SK-N-SH (cell line): ENCODE measurements around the gene MOGAT3. TPM values are rescaled to one million over a fixed set of nuclear protein-coding genes. Genes with fewer than 3 reads are reported as not detected.
A peak's percentile ranks its signal among the peaks of the same experiment; 100 is the strongest.

ENCODE experiments used
- CTCF ChIA-PET: fragments of 300-600, 350-600 bp; formaldehyde crosslinking; extraction: SDS; loops from one replicate; lab custom pipeline; 2021; lab: Yijun Ruan, JAX
- POLR2A ChIA-PET: fragments of 350-600 bp; sonication (Branson Sonifier 250); formaldehyde crosslinking; extraction: SDS; loops from one replicate; lab custom pipeline; 2020; ENCODE audit warnings: antibody characterized with exemption, inconsistent platforms; lab: Yijun Ruan, JAX
- DNase-seq: peaks from one replicate; pipeline ENCODE4 v3.0.0; 2012
- H2AFZ ChIP-seq: fragments of 200-600 bp; sonication (generic); 2 replicates; pipeline ENCODE4 v1.8.1; 2016; ENCODE audit warnings: antibody characterized with exemption, mild to moderate bottlenecking, low read depth
- H3F3A ChIP-seq: fragments of 200-600 bp; sonication (generic); replicated peaks from 2 replicates; pipeline ENCODE3; 2016; ENCODE audit warnings: antibody characterized with exemption, mild to moderate bottlenecking; ENCODE audit not compliant: insufficient read depth
- H3K27ac ChIP-seq, 2 experiments: fragments of 200-500 bp in 1 of 2; fragments of 200-600 bp in 1 of 2; sonication (Bioruptor generic) in 1 of 2; sonication (generic), shearing (Covaris generic) in 1 of 2; 2 replicates each; pipeline versions ENCODE4 v1.5.1 to v1.6.1; 2014 to 2016; ENCODE audit warnings: low read depth in 2 of 2, inconsistent platforms in 1 of 2, low read length in 1 of 2, mild to moderate bottlenecking in 1 of 2, mixed read lengths in 1 of 2
- H3K27me3 ChIP-seq: fragments of 200-600 bp; sonication (generic), shearing (Covaris generic); 2 replicates; pipeline ENCODE4 v1.6.1; 2016; ENCODE audit warnings: mixed run types; ENCODE audit not compliant: insufficient read depth
- H3K36me3 ChIP-seq, 2 experiments: fragments of 200-500 bp in 1 of 2; fragments of 200-600 bp in 1 of 2; sonication (Bioruptor generic) in 1 of 2; sonication (generic) in 1 of 2; replicated peaks in 1 of 2; 2 replicates each; pipeline versions ENCODE3 to v1.5.1; 2014 to 2016; ENCODE audit warnings: low read length in 1 of 2, mild to moderate bottlenecking in 1 of 2; ENCODE audit not compliant: insufficient read depth in 2 of 2, control insufficient read depth in 1 of 2
- H3K4me1 ChIP-seq, 2 experiments: fragments of 200-500 bp in 1 of 2; fragments of 200-600 bp in 1 of 2; sonication (Bioruptor generic) in 1 of 2; sonication (generic), shearing (Covaris generic) in 1 of 2; 2 replicates each; pipeline versions ENCODE4 v1.5.1 to v1.6.1; 2014 to 2016; ENCODE audit warnings: low read depth in 1 of 2, low read length in 1 of 2, mixed run types in 1 of 2; ENCODE audit not compliant: insufficient read depth in 2 of 2, control insufficient read depth in 1 of 2
- H3K4me2 ChIP-seq: fragments of 200-600 bp; sonication (generic), shearing (Covaris generic); 2 replicates; pipeline ENCODE4 v1.6.1; 2017; ENCODE audit warnings: mixed run types
- H3K4me3 ChIP-seq, 2 experiments: fragments of 200-500 bp in 1 of 2; fragments of 200-600 bp in 1 of 2; sonication (Bioruptor generic) in 1 of 2; sonication (generic), shearing (Covaris generic) in 1 of 2; 2 replicates each; pipeline versions ENCODE4 v1.5.1 to v1.8.1; 2014 to 2016; ENCODE audit warnings: low read depth in 2 of 2, inconsistent platforms in 1 of 2, low read length in 1 of 2, mild to moderate bottlenecking in 1 of 2, mixed read lengths in 1 of 2, moderate library complexity in 1 of 2
- H3K79me2 ChIP-seq: fragments of 200-600 bp; sonication (generic); 2 replicates; pipeline ENCODE4 v1.8.1; 2017; ENCODE audit warnings: mild to moderate bottlenecking; ENCODE audit not compliant: insufficient read depth
- H3K9ac ChIP-seq: fragments of 200-600 bp; sonication (generic); 2 replicates; pipeline ENCODE4 v1.6.1; 2017; ENCODE audit warnings: mixed run types
- H3K9me2 ChIP-seq: fragments of 200-600 bp; sonication (generic); 2 replicates; pipeline ENCODE4 v1.6.1; 2017; ENCODE audit warnings: mixed run types
- H3K9me3 ChIP-seq: fragments of 200-600 bp; sonication (generic); 2 replicates; pipeline ENCODE4 v1.6.1; 2017; ENCODE audit warnings: mixed run types, mild to moderate bottlenecking, moderate library complexity
- H4K20me1 ChIP-seq: fragments of 200-600 bp; sonication (generic); 2 replicates; pipeline ENCODE4 v1.6.1; 2017; ENCODE audit warnings: mild to moderate bottlenecking, mixed run types; ENCODE audit not compliant: insufficient read depth
- CHD2 ChIP-seq: fragments of 150-350 bp; IDR thresholded peaks from 2 replicates; pipeline ENCODE4 v1.6.1; 2018; ENCODE audit warnings: low read length; ENCODE audit not compliant: partially characterized antibody
- EP300 ChIP-seq, 2 experiments: IDR thresholded peaks; 2 replicates each; pipeline versions ENCODE4 v1.4.0 to v1.6.1; 2012; ENCODE audit warnings: borderline replicate concordance in 1 of 2, low read depth in 1 of 2, low read length in 1 of 2
- FOSL2 ChIP-seq: IDR thresholded peaks from 2 replicates; pipeline ENCODE4 v1.4.0; 2012; ENCODE audit warnings: low read depth, mild to moderate bottlenecking, moderate library complexity, borderline replicate concordance
- FOXJ3 ChIP-seq: sonication (generic); formaldehyde crosslinking; IDR thresholded peaks from 2 replicates; pipeline ENCODE4 v1.5.1; 2020; ENCODE audit warnings: mild to moderate bottlenecking, missing genetic modification reagents
- FOXM1 ChIP-seq: IDR thresholded peaks from 2 replicates; pipeline ENCODE4 v1.4.0; 2012; ENCODE audit warnings: low read depth, mild to moderate bottlenecking
- GATA2 ChIP-seq: sonication (generic); formaldehyde crosslinking; IDR thresholded peaks from 2 replicates; pipeline ENCODE4 v1.5.0; 2020; ENCODE audit warnings: mild to moderate bottlenecking, missing genetic modification reagents
- MAX ChIP-seq: IDR thresholded peaks from 2 replicates; pipeline ENCODE4 v1.4.0; 2012; ENCODE audit warnings: low read depth
- MXI1 ChIP-seq: IDR thresholded peaks from 2 replicates; pipeline ENCODE4 v1.6.1; 2012; ENCODE audit warnings: mild to moderate bottlenecking, low read depth, low read length, improper control_type of control experiment
- NRF1 ChIP-seq: IDR thresholded peaks from 2 replicates; pipeline ENCODE4 v1.6.1; 2012; ENCODE audit warnings: low read depth, mild to moderate bottlenecking, low read length
- POLR2AphosphoS5 ChIP-seq: IDR thresholded peaks from 2 replicates; pipeline ENCODE4 v1.6.1; 2012; ENCODE audit warnings: low read depth, low read length
- RAD21 ChIP-seq: IDR thresholded peaks from 2 replicates; pipeline ENCODE4 v1.6.1; 2012; ENCODE audit warnings: mild to moderate bottlenecking, low read length
- SIN3A ChIP-seq: IDR thresholded peaks from 2 replicates; pipeline ENCODE4 v1.6.1; 2012; ENCODE audit warnings: low read depth, mild to moderate bottlenecking, low read length, moderate library complexity, borderline replicate concordance
- SMC3 ChIP-seq: IDR thresholded peaks from 2 replicates; pipeline ENCODE4 v1.6.1; 2012; ENCODE audit warnings: low read depth, low read length, improper control_type of control experiment
- TAF1 ChIP-seq: IDR thresholded peaks from 2 replicates; pipeline ENCODE4 v1.6.1; 2012; ENCODE audit warnings: low read depth, mild to moderate bottlenecking, low read length, moderate library complexity, borderline replicate concordance
- YY1 ChIP-seq: IDR thresholded peaks from 2 replicates; pipeline ENCODE4 v1.4.0; 2012; ENCODE audit warnings: low read depth, mild to moderate bottlenecking
- WGBS: methylation state at CpG from one replicate; pipeline ENCODE4 v1.1.6; 2017; ENCODE audit warnings: low lambda C conversion rate; 5-methylcytosine and 5-hydroxymethylcytosine counted together
- polyA plus RNA-seq, 3 experiments: library from polyadenylated mRNA; depleted of rRNA; stranded (reverse); fragments of >200 nt; gene quantifications; 2 replicates each; pipeline ENCODE4 v1.2.3, GENCODE V29; 2012
- TF ChIP-seq, protein P1 (sequence below): fragments of 200-600 bp; sonication (generic); IDR thresholded peaks from 2 replicates; pipeline ENCODE4 v1.6.1; 2017; ENCODE audit warnings: antibody characterized with exemption, mild to moderate bottlenecking, moderate library complexity
- TF ChIP-seq, protein P2 (sequence below): IDR thresholded peaks from 2 replicates; pipeline ENCODE4 v1.6.1; 2012; ENCODE audit warnings: mild to moderate bottlenecking, low read depth, low read length, moderate library complexity
- TF ChIP-seq, protein P3 (sequence below): fragments of 150-350 bp; IDR thresholded peaks from 2 replicates; pipeline ENCODE4 v1.6.1; 2017; ENCODE audit warnings: antibody characterized with exemption, low read length, low read depth, borderline replicate concordance

Gene MOGAT3
- polyA plus RNA-seq, 1 of the 3 experiments (the other 2 are of a cell fraction), result not detected

- Histone ChIP-seq H3K9ac (no peak overlapping the region), H3K36me3 (no peaks in the 10 kb centered on the region), H3K79me2 (no peaks in the 10 kb centered on the region), H3K27me3 (no peaks in the 10 kb centered on the region; the same call in 1 of the 2 replicates), H4K20me1 (peaks cover 2% of the 10 kb centered on the region), H3K27ac (peak overlapping the region in 1 of 2 experiments; percentile 59; a peak in 2 of 4 replicates), H3K4me1 (peaks cover 30 to 52% of the 10 kb centered on the region in 2 experiments), H3K9me3 (no peaks in the 10 kb centered on the region), H3K4me3 (peak overlapping the region; percentile 43 to 49), H3K9me2 (no peaks in the 10 kb centered on the region), H3F3A (peaks cover 26% of the 10 kb centered on the region), H3K4me2 (peak overlapping the region; percentile 98), H2AFZ (no peak overlapping the region)
- DNase-seq, result peak; percentile 94
- ChIA-PET CTCF (interaction anchor here (0.7 to 3.0 kb wide), 20 partner anchors 9 to 336 kb away, joined by 3 to 45 read pairs (median 6); partner anchors contain the start of genes MOGAT3, NAT16, PLOD3 and ZNHIT1), POLR2A (interaction anchor here (0.8 to 1.2 kb wide), 3 partner anchors 10 to 26 kb away, joined by 4 to 9 read pairs (median 5); partner anchors contain the start of gene NAT16)
- TF ChIP-seq NRF1 (0 out of 2 replicates have a peak, but pooled peaks have one; percentile 27), MAX (peak; percentile 68), EP300 (IDR thresholded peaks at IDR 0.05; ENCODE audit: borderline replicate concordance in 1 of 2, low read depth in 1 of 2, low read length in 1 of 2) (peak in 1 of 2 experiments; percentile 44; a peak in 1 of 4 replicates), MXI1 (peak; percentile 71; the same call in 1 of the 2 replicates), FOSL2 (no peak), SMC3 (peak; percentile 85), RAD21 (peak; percentile 73), GATA2 (peak; percentile 91), POLR2AphosphoS5 (peak; percentile 17; the same call in 1 of the 2 replicates), TAF1 (no peak), FOXJ3 (CRISPR knock-in tag) (no peak), FOXM1 (no peak), CHD2 (peak; percentile 45), SIN3A (peak; percentile 71; the same call in 1 of the 2 replicates), YY1 (no peak)
- TF ChIP-seq, protein P1, sequence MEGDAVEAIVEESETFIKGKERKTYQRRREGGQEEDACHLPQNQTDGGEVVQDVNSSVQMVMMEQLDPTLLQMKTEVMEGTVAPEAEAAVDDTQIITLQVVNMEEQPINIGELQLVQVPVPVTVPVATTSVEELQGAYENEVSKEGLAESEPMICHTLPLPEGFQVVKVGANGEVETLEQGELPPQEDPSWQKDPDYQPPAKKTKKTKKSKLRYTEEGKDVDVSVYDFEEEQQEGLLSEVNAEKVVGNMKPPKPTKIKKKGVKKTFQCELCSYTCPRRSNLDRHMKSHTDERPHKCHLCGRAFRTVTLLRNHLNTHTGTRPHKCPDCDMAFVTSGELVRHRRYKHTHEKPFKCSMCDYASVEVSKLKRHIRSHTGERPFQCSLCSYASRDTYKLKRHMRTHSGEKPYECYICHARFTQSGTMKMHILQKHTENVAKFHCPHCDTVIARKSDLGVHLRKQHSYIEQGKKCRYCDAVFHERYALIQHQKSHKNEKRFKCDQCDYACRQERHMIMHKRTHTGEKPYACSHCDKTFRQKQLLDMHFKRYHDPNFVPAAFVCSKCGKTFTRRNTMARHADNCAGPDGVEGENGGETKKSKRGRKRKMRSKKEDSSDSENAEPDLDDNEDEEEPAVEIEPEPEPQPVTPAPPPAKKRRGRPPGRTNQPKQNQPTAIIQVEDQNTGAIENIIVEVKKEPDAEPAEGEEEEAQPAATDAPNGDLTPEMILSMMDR, result peak; percentile 99
- TF ChIP-seq, protein P2, sequence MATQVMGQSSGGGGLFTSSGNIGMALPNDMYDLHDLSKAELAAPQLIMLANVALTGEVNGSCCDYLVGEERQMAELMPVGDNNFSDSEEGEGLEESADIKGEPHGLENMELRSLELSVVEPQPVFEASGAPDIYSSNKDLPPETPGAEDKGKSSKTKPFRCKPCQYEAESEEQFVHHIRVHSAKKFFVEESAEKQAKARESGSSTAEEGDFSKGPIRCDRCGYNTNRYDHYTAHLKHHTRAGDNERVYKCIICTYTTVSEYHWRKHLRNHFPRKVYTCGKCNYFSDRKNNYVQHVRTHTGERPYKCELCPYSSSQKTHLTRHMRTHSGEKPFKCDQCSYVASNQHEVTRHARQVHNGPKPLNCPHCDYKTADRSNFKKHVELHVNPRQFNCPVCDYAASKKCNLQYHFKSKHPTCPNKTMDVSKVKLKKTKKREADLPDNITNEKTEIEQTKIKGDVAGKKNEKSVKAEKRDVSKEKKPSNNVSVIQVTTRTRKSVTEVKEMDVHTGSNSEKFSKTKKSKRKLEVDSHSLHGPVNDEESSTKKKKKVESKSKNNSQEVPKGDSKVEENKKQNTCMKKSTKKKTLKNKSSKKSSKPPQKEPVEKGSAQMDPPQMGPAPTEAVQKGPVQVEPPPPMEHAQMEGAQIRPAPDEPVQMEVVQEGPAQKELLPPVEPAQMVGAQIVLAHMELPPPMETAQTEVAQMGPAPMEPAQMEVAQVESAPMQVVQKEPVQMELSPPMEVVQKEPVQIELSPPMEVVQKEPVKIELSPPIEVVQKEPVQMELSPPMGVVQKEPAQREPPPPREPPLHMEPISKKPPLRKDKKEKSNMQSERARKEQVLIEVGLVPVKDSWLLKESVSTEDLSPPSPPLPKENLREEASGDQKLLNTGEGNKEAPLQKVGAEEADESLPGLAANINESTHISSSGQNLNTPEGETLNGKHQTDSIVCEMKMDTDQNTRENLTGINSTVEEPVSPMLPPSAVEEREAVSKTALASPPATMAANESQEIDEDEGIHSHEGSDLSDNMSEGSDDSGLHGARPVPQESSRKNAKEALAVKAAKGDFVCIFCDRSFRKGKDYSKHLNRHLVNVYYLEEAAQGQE, result peak; percentile 75
- TF ChIP-seq, protein P3, sequence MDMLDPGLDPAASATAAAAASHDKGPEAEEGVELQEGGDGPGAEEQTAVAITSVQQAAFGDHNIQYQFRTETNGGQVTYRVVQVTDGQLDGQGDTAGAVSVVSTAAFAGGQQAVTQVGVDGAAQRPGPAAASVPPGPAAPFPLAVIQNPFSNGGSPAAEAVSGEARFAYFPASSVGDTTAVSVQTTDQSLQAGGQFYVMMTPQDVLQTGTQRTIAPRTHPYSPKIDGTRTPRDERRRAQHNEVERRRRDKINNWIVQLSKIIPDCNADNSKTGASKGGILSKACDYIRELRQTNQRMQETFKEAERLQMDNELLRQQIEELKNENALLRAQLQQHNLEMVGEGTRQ, result no peak
- 6% methylated on average over 32 of the region's 33 CpGs for WGBS
Observed at GRCh38 chr7:101169838-101170551, 30.8 kb downstream of the MOGAT3 start.
